Nephron progenitor cell (in vitro differentiated cells): ENCODE measurements around the gene LGALS13.
"Not testable (repeated sequence)": the region's sequence is repeated elsewhere in the genome, so short reads cannot be mapped to it uniquely, and the experiment has no call there.

Experiments
- DNase-seq: peaks from one replicate; pipeline ENCODE4 v3.0.0; 2021
- H3K27ac Mint-ChIP-seq: 2 replicates; pipeline ENCODE4 v1.8.0; 2021; ENCODE audit warnings: mild to moderate bottlenecking, moderate library complexity, mixed read lengths
- H3K27me3 Mint-ChIP-seq: 2 replicates; pipeline ENCODE4 v1.8.0; 2021; ENCODE audit warnings: mild to moderate bottlenecking, low read depth, mixed read lengths; ENCODE audit not compliant: poor library complexity
- H3K36me3 Mint-ChIP-seq: 2 replicates; pipeline ENCODE4 v1.8.0; 2021; ENCODE audit warnings: low read depth, mixed read lengths
- H3K4me1 Mint-ChIP-seq: 2 replicates; pipeline ENCODE4 v1.8.0; 2021; ENCODE audit warnings: mixed read lengths
- H3K4me3 Mint-ChIP-seq: 2 replicates; pipeline ENCODE4 v1.8.0; 2021; ENCODE audit warnings: mild to moderate bottlenecking, moderate library complexity, mixed read lengths
- H3K9me3 Mint-ChIP-seq: 2 replicates; pipeline ENCODE4 v1.8.0; 2021; ENCODE audit warnings: mild to moderate bottlenecking, moderate library complexity, mixed read lengths
- TF ChIP-seq, protein P1 (sequence below): fragments of 200-600 bp; sonication (generic); IDR thresholded peaks from 2 replicates; pipeline ENCODE4 v1.5.0; 2021; ENCODE audit warnings: antibody characterized with exemption

The LGALS13 gene

DNA sequence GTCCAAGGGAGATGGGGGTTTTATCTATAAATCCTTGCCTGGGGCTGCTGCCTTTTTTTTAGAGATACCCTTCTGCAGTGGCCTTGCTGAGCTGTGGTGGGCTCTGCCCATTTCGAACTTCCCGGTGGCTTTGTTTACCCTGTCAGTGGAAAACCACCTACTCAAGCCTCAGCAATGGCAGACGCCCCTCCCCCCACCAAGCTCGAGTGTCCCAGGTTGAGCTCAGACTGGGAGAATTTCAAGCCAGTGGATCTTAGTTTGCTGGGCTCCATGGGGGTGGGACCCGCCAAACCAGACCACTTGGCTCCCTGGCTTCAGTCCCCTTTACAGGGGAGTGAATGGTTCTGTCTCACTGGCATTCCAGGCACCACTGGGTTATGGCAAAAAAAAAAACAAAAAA lies 21.6 kb downstream of the LGALS13 start:
- Mint-ChIP-seq H3K4me1 (no peaks in the 10 kb centered on the region), H3K9me3 (no peaks in the 10 kb centered on the region), H3K27ac (no peak overlapping the region), H3K36me3 (no peaks in the 10 kb centered on the region), H3K4me3 (no peak overlapping the region), H3K27me3 (peaks cover 57% of the 10 kb centered on the region)
- DNase-seq = no peak
- TF ChIP-seq, protein P1, sequence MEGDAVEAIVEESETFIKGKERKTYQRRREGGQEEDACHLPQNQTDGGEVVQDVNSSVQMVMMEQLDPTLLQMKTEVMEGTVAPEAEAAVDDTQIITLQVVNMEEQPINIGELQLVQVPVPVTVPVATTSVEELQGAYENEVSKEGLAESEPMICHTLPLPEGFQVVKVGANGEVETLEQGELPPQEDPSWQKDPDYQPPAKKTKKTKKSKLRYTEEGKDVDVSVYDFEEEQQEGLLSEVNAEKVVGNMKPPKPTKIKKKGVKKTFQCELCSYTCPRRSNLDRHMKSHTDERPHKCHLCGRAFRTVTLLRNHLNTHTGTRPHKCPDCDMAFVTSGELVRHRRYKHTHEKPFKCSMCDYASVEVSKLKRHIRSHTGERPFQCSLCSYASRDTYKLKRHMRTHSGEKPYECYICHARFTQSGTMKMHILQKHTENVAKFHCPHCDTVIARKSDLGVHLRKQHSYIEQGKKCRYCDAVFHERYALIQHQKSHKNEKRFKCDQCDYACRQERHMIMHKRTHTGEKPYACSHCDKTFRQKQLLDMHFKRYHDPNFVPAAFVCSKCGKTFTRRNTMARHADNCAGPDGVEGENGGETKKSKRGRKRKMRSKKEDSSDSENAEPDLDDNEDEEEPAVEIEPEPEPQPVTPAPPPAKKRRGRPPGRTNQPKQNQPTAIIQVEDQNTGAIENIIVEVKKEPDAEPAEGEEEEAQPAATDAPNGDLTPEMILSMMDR = no peak

DNA sequence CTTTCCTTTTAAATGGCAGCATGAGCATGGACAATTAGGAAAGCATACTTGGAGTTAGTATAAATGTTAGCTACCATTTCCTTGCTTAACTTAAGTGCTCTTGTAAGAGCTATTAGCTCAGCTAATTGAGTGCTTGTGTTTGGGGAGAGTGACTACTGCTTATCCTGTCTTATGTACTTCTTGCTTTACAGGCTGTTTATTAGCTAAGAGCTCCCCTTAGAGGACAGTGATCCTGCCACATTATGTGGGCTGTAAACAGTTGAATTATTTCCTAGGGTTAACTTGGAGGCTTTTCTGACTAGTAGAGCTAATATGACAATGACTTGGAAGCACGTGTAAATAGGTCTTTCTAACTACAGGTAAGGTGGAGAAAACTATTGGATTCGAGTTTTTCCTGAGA lies 25.3 kb downstream of the LGALS13 start:
- DNase-seq, H3K4me1 Mint-ChIP-seq, H3K27ac Mint-ChIP-seq, H3K9me3 Mint-ChIP-seq, H3K36me3 Mint-ChIP-seq, H3K4me3 Mint-ChIP-seq: not testable (repeated sequence)
- H3K27me3 Mint-ChIP-seq = peaks cover 36% of the 10 kb centered on the region

DNA sequence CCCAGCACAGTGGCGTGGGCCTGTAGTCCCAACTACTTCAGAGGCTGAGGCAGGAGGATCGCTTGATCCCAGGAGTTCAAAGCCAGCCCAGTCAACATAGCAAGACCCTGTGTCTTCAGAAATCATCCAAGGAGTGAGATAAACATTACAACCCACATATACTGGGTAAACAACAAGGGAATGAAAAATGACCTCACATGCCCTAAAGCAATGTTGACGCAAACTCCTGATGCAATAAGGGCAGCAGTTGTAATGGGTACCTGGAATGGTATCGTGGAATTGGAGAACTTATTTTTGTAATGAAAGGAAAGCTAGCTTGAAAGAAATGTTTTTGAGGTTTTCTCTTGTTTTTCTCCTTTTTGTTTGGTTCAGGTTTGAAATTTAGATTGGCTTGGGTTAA lies 28.9 kb downstream of the LGALS13 start:
- H3K4me3 Mint-ChIP-seq = no peak overlapping the region
- H3K4me1 Mint-ChIP-seq = no peaks in the 10 kb centered on the region
- DNase-seq = no peak
- TF ChIP-seq, protein P1 = no peak
- no peak overlapping the region for H3K27ac Mint-ChIP-seq
- H3K27me3 Mint-ChIP-seq = peaks cover 23% of the 10 kb centered on the region
- no peaks in the 10 kb centered on the region for H3K36me3 Mint-ChIP-seq
- H3K9me3 Mint-ChIP-seq = peaks cover 8% of the 10 kb centered on the region

DNA sequence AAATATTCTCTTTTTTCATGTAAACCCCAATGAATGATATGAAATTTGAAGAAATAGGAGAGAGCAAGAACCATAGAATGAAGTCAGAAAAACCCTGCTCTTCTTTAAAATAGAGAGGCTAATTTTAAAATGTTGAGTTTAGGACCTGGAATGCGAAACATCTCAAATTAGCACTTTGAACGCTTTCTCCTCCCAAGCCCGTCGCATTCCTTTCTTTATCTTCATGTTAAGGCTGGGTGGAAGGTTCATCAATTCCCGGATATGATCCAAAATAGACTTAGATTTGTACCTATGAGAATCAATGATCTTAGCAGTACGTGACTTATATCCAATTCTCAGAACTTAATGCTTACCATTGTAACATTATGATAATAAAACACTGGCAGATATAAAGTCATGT lies 29.3 kb downstream of the LGALS13 start:
- H3K27ac Mint-ChIP-seq = no peak overlapping the region
- no peak overlapping the region for H3K4me3 Mint-ChIP-seq
- H3K36me3 Mint-ChIP-seq = no peaks in the 10 kb centered on the region
- H3K27me3 Mint-ChIP-seq = peaks cover 22% of the 10 kb centered on the region
- TF ChIP-seq, protein P1 = no peak
- no peak for DNase-seq
- H3K4me1 Mint-ChIP-seq = no peaks in the 10 kb centered on the region
- H3K9me3 Mint-ChIP-seq = peaks cover 8% of the 10 kb centered on the region

DNA sequence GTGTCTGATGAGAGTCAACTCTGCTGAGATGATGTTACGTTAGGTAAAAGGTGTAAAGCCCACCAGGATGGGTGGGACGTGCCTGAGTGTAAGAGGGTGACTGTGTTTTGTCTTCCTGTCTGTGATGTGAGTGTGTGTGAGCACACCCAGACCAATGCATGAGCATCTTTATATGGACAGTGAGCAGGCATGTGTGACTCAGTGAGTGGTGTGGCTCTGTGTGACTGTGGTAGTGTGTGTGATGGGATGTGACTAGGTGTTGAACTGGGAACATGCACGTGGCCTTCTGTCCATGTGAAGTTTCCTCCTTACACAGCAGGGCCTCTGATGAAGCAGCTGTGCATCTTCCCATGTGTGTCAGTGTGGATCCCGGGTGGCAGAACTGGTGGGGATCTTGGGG lies 35.6 kb downstream of the LGALS13 start:
- Mint-ChIP-seq H3K4me3 (no peak overlapping the region), H3K27ac (no peak overlapping the region), H3K4me1 (no peaks in the 10 kb centered on the region), H3K27me3 (peaks cover 45% of the 10 kb centered on the region), H3K36me3 (no peaks in the 10 kb centered on the region), H3K9me3 (peaks cover 8% of the 10 kb centered on the region)
- TF ChIP-seq, protein P1 = no peak
- no peak for DNase-seq

DNA sequence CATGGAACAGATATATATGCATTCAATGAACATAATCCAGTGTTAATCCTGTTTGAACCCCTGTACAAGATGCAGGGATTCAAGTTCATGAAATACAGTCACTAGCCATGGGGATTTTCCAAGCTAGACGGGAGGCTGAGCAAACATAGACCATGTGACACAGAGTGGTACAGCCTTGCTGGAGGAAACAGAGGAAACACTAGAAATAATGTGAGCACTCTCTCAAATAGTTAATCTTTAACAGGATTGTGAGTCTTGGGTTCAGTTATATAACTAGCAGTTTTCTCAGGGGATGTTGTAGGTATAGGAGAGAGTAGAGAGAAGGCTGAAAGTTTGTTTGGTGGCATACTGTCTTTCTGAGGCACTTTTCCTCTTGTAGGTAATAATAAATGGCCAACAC lies 39.4 kb downstream of the LGALS13 start:
- H3K4me3 Mint-ChIP-seq = no peak overlapping the region
- H3K27me3 Mint-ChIP-seq = peaks cover 47% of the 10 kb centered on the region
- no peak overlapping the region for H3K27ac Mint-ChIP-seq

More for the DNA sequence above, 39.4 kb downstream of the LGALS13 start:
- Mint-ChIP-seq H3K4me1 (no peaks in the 10 kb centered on the region), H3K36me3 (no peaks in the 10 kb centered on the region), H3K9me3 (no peaks in the 10 kb centered on the region)
- no peak for DNase-seq
- TF ChIP-seq, protein P1 = no peak
